Trophoblast cell (in vitro differentiated cells and primary cell): ENCODE results near the gene ZNF71.

Experiments
- DNase-seq, 2 donors: peaks; one replicate each; pipeline ENCODE4 v3.0.0-alpha.2; 2016
- H2AFZ ChIP-seq: 2 replicates; pipeline ENCODE4 v1.6.1; 2013; ENCODE audit warnings: low read length, moderate library complexity, mild to moderate bottlenecking; ENCODE audit not compliant: insufficient read depth, poor library complexity
- H2AK5ac ChIP-seq: 2 replicates; pipeline ENCODE4 v1.6.1; 2013; ENCODE audit warnings: mild to moderate bottlenecking, low read length
- H2BK120ac ChIP-seq: 2 replicates; pipeline ENCODE4 v1.6.1; 2013; ENCODE audit warnings: low read length, mild to moderate bottlenecking, moderate library complexity; ENCODE audit not compliant: insufficient read depth, poor library complexity
- H2BK12ac ChIP-seq: 2 replicates; pipeline ENCODE4 v1.6.1; 2013; ENCODE audit warnings: mild to moderate bottlenecking, low read length, moderate library complexity
- H2BK5ac ChIP-seq: 2 replicates; pipeline ENCODE4 v1.6.1; 2013; ENCODE audit warnings: low read length, low read depth, moderate library complexity, mild to moderate bottlenecking; ENCODE audit not compliant: poor library complexity
- H3K14ac ChIP-seq: 2 replicates; pipeline ENCODE4 v1.6.1; 2013; ENCODE audit warnings: mild to moderate bottlenecking, low read length
- H3K18ac ChIP-seq: 2 replicates; pipeline ENCODE4 v1.6.1; 2013; ENCODE audit warnings: mild to moderate bottlenecking, low read length
- H3K23ac ChIP-seq: 2 replicates; pipeline ENCODE4 v1.6.1; 2013; ENCODE audit warnings: low read length
- H3K27ac ChIP-seq: 2 replicates; pipeline ENCODE4 v1.5.1; 2013; ENCODE audit warnings: low read depth, mild to moderate bottlenecking, inconsistent platforms, low read length, moderate library complexity
- H3K27me3 ChIP-seq: 2 replicates; pipeline ENCODE4 v1.6.1; 2013; ENCODE audit warnings: inconsistent platforms, mild to moderate bottlenecking, low read length, moderate library complexity; ENCODE audit not compliant: insufficient read depth
- H3K36me3 ChIP-seq, 2 experiments: 1 replicate in 1 of 2; 2 replicates in 1 of 2; pipeline ENCODE4 v1.6.1; 2013; ENCODE audit warnings: low read length in 2 of 2, mild to moderate bottlenecking in 2 of 2, moderate library complexity in 1 of 2; ENCODE audit not compliant: insufficient read depth in 2 of 2, control insufficient read depth in 1 of 2
- H3K4ac ChIP-seq: 2 replicates; pipeline ENCODE4 v1.6.1; 2013; ENCODE audit warnings: low read depth, mild to moderate bottlenecking, low read length, moderate library complexity
- H3K4me1 ChIP-seq, 2 experiments: 1 replicate in 1 of 2; 2 replicates in 1 of 2; pipeline ENCODE4 v1.6.1; 2013; ENCODE audit warnings: low read length in 2 of 2, mild to moderate bottlenecking in 2 of 2, moderate library complexity in 1 of 2; ENCODE audit not compliant: insufficient read depth in 2 of 2, control insufficient read depth in 1 of 2
- H3K4me2 ChIP-seq: 2 replicates; pipeline ENCODE4 v1.6.1; 2013; ENCODE audit warnings: inconsistent platforms, mild to moderate bottlenecking, low read length, moderate library complexity
- H3K4me3 ChIP-seq: 2 replicates; pipeline ENCODE4 v1.5.1; 2013; ENCODE audit warnings: mild to moderate bottlenecking, low read depth, low read length, inconsistent platforms
- H3K79me1 ChIP-seq: one replicate; pipeline ENCODE4 v1.6.1; 2013; ENCODE audit warnings: low read length
- H3K79me2 ChIP-seq: 2 replicates; pipeline ENCODE4 v1.6.1; 2013; ENCODE audit warnings: low read length, mild to moderate bottlenecking; ENCODE audit not compliant: control insufficient read depth, insufficient read depth, poor library complexity
- H3K9ac ChIP-seq: 2 replicates; pipeline ENCODE4 v1.6.1; 2013; ENCODE audit warnings: mild to moderate bottlenecking, low read length
- H3K9me3 ChIP-seq: 2 replicates; pipeline ENCODE4 v1.6.1; 2013; ENCODE audit warnings: low read depth, mild to moderate bottlenecking, control low read depth, inconsistent platforms, low read length; ENCODE audit not compliant: insufficient read depth
- H4K12ac ChIP-seq: 2 replicates; pipeline ENCODE4 v1.6.1; 2013; ENCODE audit warnings: low read depth, mild to moderate bottlenecking, low read length, moderate library complexity
- H4K8ac ChIP-seq: 2 replicates; pipeline ENCODE4 v1.6.1; 2013; ENCODE audit warnings: low read depth, mild to moderate bottlenecking, low read length, moderate library complexity
- H4K91ac ChIP-seq: one replicate; pipeline ENCODE4 v1.6.1; 2013; ENCODE audit warnings: low read depth, mild to moderate bottlenecking, low read length, moderate library complexity
- WGBS: extraction: QIAGEN DNeasy Blood & Tissue Kit; methylation state at CpG from one replicate; pipeline ENCODE4 v1.1.7; 2013; ENCODE audit warnings: missing lambda C conversion rate; ENCODE audit not compliant: insufficient read length, insufficient coverage; ENCODE audit errors: extremely low coverage; 5-methylcytosine and 5-hydroxymethylcytosine counted together

The ZNF71 gene

DNA sequence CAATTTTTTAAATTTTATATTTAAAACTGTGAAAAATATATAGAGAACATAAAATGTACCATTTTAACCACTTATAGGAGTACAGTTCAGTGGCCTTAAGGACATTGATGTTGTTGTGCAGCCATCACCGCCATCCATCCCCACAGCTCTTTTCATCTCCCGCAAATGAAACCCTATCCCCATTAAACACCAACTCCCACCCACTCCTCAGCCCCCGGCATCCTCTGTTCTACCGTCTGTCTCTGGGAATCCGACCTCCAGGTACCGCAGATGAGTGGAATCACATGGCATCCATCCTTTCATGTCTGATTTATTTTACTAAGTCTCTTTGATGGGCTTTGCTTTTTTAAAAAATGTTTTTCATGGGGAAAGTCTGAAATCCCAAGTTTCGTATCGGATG, 24.0 kb downstream of the ZNF71 start:
- 100% methylated on average over 1 of the region's 8 CpGs for WGBS
- H4K91ac ChIP-seq, result no peak overlapping the region
- H3K4me1 ChIP-seq, result no peaks in the 10 kb centered on the region
- no peaks in the 10 kb centered on the region for H3K79me2 ChIP-seq
- no peak overlapping the region for H3K14ac ChIP-seq
- no peak overlapping the region for H3K18ac ChIP-seq
- H2BK12ac ChIP-seq, result no peak overlapping the region
- DNase-seq, result no peak
- H3K79me1 ChIP-seq, result no peaks in the 10 kb centered on the region
- H4K8ac ChIP-seq, result no peak overlapping the region
- no peak overlapping the region for H3K4me3 ChIP-seq
- no peak overlapping the region for H2AK5ac ChIP-seq
- H3K27me3 ChIP-seq, result no peaks in the 10 kb centered on the region
- H3K23ac ChIP-seq, result no peak overlapping the region
- no peak overlapping the region for H2AFZ ChIP-seq
- no peak overlapping the region for H2BK5ac ChIP-seq
- H3K4ac ChIP-seq, result no peak overlapping the region
- no peak overlapping the region for H3K27ac ChIP-seq
- H4K12ac ChIP-seq, result no peak overlapping the region
- no peak overlapping the region for H3K4me2 ChIP-seq
- H3K36me3 ChIP-seq, result peaks cover 28 to 33% of the 10 kb centered on the region in 2 experiments
- no peak overlapping the region for H3K9ac ChIP-seq
- H2BK120ac ChIP-seq, result no peak overlapping the region
- H3K9me3 ChIP-seq, result peaks cover 32% of the 10 kb centered on the region

DNA sequence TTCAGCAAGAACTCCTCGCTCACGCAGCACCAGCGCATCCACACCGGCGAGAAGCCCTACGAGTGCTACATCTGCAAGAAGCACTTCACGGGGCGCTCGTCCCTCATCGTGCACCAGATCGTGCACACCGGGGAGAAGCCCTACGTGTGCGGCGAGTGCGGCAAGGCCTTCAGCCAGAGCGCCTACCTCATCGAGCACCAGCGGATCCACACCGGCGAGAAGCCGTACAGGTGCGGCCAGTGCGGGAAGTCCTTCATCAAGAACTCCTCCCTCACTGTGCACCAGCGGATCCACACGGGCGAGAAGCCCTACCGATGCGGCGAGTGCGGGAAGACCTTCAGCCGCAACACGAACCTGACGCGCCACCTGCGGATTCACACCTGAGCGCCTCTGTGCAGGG, 27.3 kb downstream of the ZNF71 start:
- Histone ChIP-seq H3K27me3 (no peaks in the 10 kb centered on the region), H3K9me3 (peaks cover 42% of the 10 kb centered on the region), H3K79me1 (no peaks in the 10 kb centered on the region), H3K79me2 (no peaks in the 10 kb centered on the region), H3K4ac (no peak overlapping the region), H2AFZ (no peak overlapping the region), H3K36me3 (peaks cover 33 to 41% of the 10 kb centered on the region in 2 experiments), H3K27ac (no peak overlapping the region), H3K4me1 (no peaks in the 10 kb centered on the region), H3K9ac (no peak overlapping the region), H2BK5ac (no peak overlapping the region), H3K23ac (no peak overlapping the region), H3K18ac (no peak overlapping the region), H3K4me3 (no peak overlapping the region), H4K12ac (no peak overlapping the region), H3K14ac (no peak overlapping the region), H2BK12ac (no peak overlapping the region), H2AK5ac (no peak overlapping the region), H2BK120ac (no peak overlapping the region), H4K8ac (no peak overlapping the region), H3K4me2 (no peak overlapping the region), H4K91ac (no peak overlapping the region)
- DNase-seq, result no peak
- no CpG with 5 or more reads among the region's 37 CpGs for WGBS

DNA sequence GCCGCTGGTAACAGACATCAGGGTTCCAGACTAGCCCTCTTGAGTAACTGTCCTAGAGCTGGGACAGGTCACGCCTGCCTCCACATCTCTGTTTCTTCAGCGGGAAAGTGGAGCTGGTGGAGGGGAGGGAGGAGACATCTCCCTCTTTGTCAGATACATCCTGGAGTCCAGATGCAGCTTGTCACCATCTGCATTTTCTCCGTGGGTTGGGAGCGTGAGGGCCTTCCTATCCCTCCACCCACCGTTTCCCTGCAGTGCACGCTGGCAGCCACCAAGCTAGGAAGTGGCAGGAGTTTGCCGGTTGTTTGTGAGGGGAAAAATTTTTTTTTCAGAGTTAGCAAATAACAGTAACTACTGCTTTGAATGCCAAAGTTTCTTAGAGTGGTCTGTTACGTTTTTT, 27.9 kb downstream of the ZNF71 start:
- H4K91ac ChIP-seq, result no peak overlapping the region
- H3K18ac ChIP-seq, result no peak overlapping the region
- H4K8ac ChIP-seq, result no peak overlapping the region
- no peak overlapping the region for H2AFZ ChIP-seq
- H3K79me1 ChIP-seq, result no peaks in the 10 kb centered on the region
- no peak for DNase-seq
- H3K4ac ChIP-seq, result no peak overlapping the region
- H3K4me3 ChIP-seq, result no peak overlapping the region
- no peak overlapping the region for H4K12ac ChIP-seq
- H3K14ac ChIP-seq, result no peak overlapping the region
- H3K4me2 ChIP-seq, result no peak overlapping the region
- H3K9me3 ChIP-seq, result peaks cover 43% of the 10 kb centered on the region
- no peak overlapping the region for H3K27ac ChIP-seq
- H3K4me1 ChIP-seq, result no peaks in the 10 kb centered on the region
- no peak overlapping the region for H2AK5ac ChIP-seq
- H2BK120ac ChIP-seq, result no peak overlapping the region
- WGBS, result no CpG with 5 or more reads among the region's 9 CpGs
- H3K9ac ChIP-seq, result no peak overlapping the region
- no peak overlapping the region for H2BK5ac ChIP-seq
- H3K36me3 ChIP-seq, result peaks cover 29 to 35% of the 10 kb centered on the region in 2 experiments
- no peaks in the 10 kb centered on the region for H3K27me3 ChIP-seq
- no peak overlapping the region for H3K23ac ChIP-seq
- no peaks in the 10 kb centered on the region for H3K79me2 ChIP-seq
- H2BK12ac ChIP-seq, result no peak overlapping the region

DNA sequence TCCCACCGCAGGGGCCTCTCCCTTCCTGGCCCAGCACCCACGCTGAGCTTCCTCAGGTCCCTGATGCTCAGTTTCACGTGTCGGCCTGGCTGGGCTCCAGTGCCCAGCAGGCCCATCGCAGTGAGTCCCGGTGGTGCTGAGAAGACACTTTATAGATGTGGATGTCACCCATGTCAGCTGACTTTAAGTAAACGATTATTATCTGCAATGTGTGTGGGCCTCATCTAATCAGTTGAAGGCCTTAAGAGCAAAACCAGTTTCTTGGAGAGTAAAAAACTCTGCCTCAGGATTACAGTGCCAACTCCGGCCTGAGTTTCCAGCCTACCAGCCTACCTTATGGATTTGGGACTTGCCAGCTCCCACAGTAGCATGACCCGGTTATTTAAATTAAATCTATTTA, 30.6 kb downstream of the ZNF71 start:
- H2BK12ac ChIP-seq, result no peak overlapping the region

More for the DNA sequence above, 30.6 kb downstream of the ZNF71 start:
- Histone ChIP-seq H4K12ac (no peak overlapping the region), H3K27ac (no peak overlapping the region), H3K4me3 (no peak overlapping the region), H3K4ac (no peak overlapping the region), H3K14ac (no peak overlapping the region), H3K18ac (no peak overlapping the region), H3K79me2 (no peaks in the 10 kb centered on the region), H4K8ac (no peak overlapping the region), H3K36me3 (peaks cover 28 to 32% of the 10 kb centered on the region in 2 experiments), H3K23ac (no peak overlapping the region), H3K27me3 (no peaks in the 10 kb centered on the region), H3K4me1 (no peaks in the 10 kb centered on the region), H2AFZ (no peak overlapping the region), H2BK5ac (no peak overlapping the region), H4K91ac (no peak overlapping the region), H3K9me3 (peaks cover 50% of the 10 kb centered on the region), H3K9ac (no peak overlapping the region), H3K79me1 (no peaks in the 10 kb centered on the region), H2BK120ac (no peak overlapping the region), H3K4me2 (no peak overlapping the region), H2AK5ac (no peak overlapping the region)
- no peak for DNase-seq
- no CpG with 5 or more reads among the region's 9 CpGs for WGBS
